A549 (cell line): ENCODE measurements around the gene NSG2. TPM values are rescaled to one million over a fixed set of nuclear protein-coding genes. Genes with fewer than 3 reads are reported as not detected.

Source experiments
- ATAC-seq, 2 experiments: fragments of 200-7000 bp in 1 of 2; fragments of >200 bp in 1 of 2; cut with Nextera tagmentation in 1 of 2; cut with Tn5 transposase in 1 of 2; 3 replicates each; pipeline versions ENCODE4 v1.8.0 to v1.9.1; 2018 to 2020; ENCODE audit warnings: mild to moderate bottlenecking in 1 of 2, moderate library complexity in 1 of 2
- CTCF ChIA-PET: fragments of 300-600 bp; sonication (Branson Sonifier 250); formaldehyde crosslinking; extraction: SDS; loops from one replicate; lab custom pipeline; 2021; ENCODE audit warnings: antibody characterized with exemption, inconsistent platforms; lab: Yijun Ruan, JAX
- POLR2A ChIA-PET: fragments of 350-600 bp; formaldehyde crosslinking; extraction: SDS; loops from one replicate; lab custom pipeline; 2021; ENCODE audit warnings: antibody characterized with exemption, inconsistent platforms; lab: Yijun Ruan, JAX
- DNase-seq, 2 experiments: peaks; one replicate each; pipeline versions ENCODE4 v3.0.0 to v3.0.0-alpha.2; 2011 to 2016; ENCODE audit warnings: low read depth in 1 of 2, low spot score in 1 of 2
- FAIRE-seq: peaks from 2 replicates; lab custom pipeline; 2011; peaks lifted over from hg19 to GRCh38; lab: Jason Lieb, UNC
- H3K27ac ChIP-seq, 2 experiments: fragments of >200 bp; sonication (Bioruptor Twin); formaldehyde crosslinking; 3 replicates each; pipeline ENCODE4 v1.5.1; 2016 to 2017
- H3K4me1 ChIP-seq: fragments of >200 bp; sonication (Bioruptor Twin); formaldehyde crosslinking; 3 replicates; pipeline ENCODE4 v1.6.1; 2016
- H3K4me2 ChIP-seq: fragments of >200 bp; sonication (Bioruptor Twin); formaldehyde crosslinking; 3 replicates; pipeline ENCODE4 v1.6.1; 2016
- H3K4me3 ChIP-seq: fragments of >200 bp; sonication (Bioruptor Twin); formaldehyde crosslinking; 3 replicates; pipeline ENCODE4 v1.5.1; 2016
- H3K9me3 ChIP-seq: fragments of >200 bp; sonication (Bioruptor Twin); formaldehyde crosslinking; 3 replicates; pipeline ENCODE4 v1.6.1; 2016
- CBX2 ChIP-seq: fragments of 200-600 bp; sonication (generic); IDR thresholded peaks from 2 replicates; pipeline ENCODE4 v1.6.1; 2016; ENCODE audit warnings: low read depth, mild to moderate bottlenecking, borderline replicate concordance
- CBX8 ChIP-seq: fragments of 200-600 bp; sonication (generic); IDR thresholded peaks from 2 replicates; pipeline ENCODE4 v1.6.1; 2016
- CHD2 ChIP-seq: fragments of 150-350 bp; IDR thresholded peaks from 2 replicates; pipeline ENCODE4 v1.6.1; 2014; ENCODE audit warnings: low read length; ENCODE audit not compliant: partially characterized antibody
- ELK1 ChIP-seq: fragments of 150-350 bp; IDR thresholded peaks from 2 replicates; pipeline ENCODE4 v1.6.1; 2014; ENCODE audit warnings: low read depth, mild to moderate bottlenecking, low read length
- FOSB ChIP-seq: fragments of 250-450 bp; sonication (Bioruptor Pico); IDR thresholded peaks from 2 replicates; pipeline ENCODE4 v1.5.0; 2020; ENCODE audit warnings: mild to moderate bottlenecking, moderate library complexity
- FOSL2 ChIP-seq, 2 experiments: fragments of 450-650 bp in 1 of 2; fragments of >200 bp in 1 of 2; sonication (Bioruptor Twin) in 1 of 2; formaldehyde crosslinking; IDR thresholded peaks; 2 replicates each; pipeline versions ENCODE4 v1.5.0 to v1.6.1; 2016 to 2020; ENCODE audit warnings: mild to moderate bottlenecking in 1 of 2, moderate library complexity in 1 of 2
- GATA3 ChIP-seq: IDR thresholded peaks from 2 replicates; pipeline ENCODE4 v1.6.1; 2012; ENCODE audit warnings: borderline replicate concordance
- HDAC2 ChIP-seq: fragments of 200-600 bp; sonication (generic); IDR thresholded peaks from 2 replicates; pipeline ENCODE4 v1.6.1; 2016
- HES2 ChIP-seq: fragments of >200 bp; sonication (Bioruptor Twin); formaldehyde crosslinking; IDR thresholded peaks from 2 replicates; pipeline ENCODE4 v1.6.1; 2016
- HMGXB4 ChIP-seq: fragments of 250-450 bp; sonication (Bioruptor Pico); IDR thresholded peaks from 2 replicates; pipeline ENCODE4 v1.5.0; 2021; ENCODE audit warnings: mild to moderate bottlenecking, moderate library complexity, borderline replicate concordance
- HOXA7 ChIP-seq: fragments of 250-450 bp; sonication (Bioruptor Pico); IDR thresholded peaks from 2 replicates; pipeline ENCODE4 v1.5.0; 2020; ENCODE audit warnings: mild to moderate bottlenecking, moderate library complexity
- JUN ChIP-seq, 2 experiments: fragments of >200 bp; sonication (Bioruptor Twin); formaldehyde crosslinking; IDR thresholded peaks; 2 replicates in 1 of 2; 3 replicates in 1 of 2; pipeline ENCODE4 v1.6.1; 2016 to 2017
- KDM5A ChIP-seq: fragments of 200-600 bp; sonication (generic); IDR thresholded peaks from 2 replicates; pipeline ENCODE4 v1.6.1; 2016; ENCODE audit warnings: antibody characterized with exemption, mild to moderate bottlenecking
- MAFK ChIP-seq: fragments of 450-650 bp; IDR thresholded peaks from 2 replicates; pipeline ENCODE4 v1.6.1; 2014; ENCODE audit not compliant: partially characterized antibody
- MAX ChIP-seq: IDR thresholded peaks from 2 replicates; pipeline ENCODE4 v1.6.1; 2012
- MAZ ChIP-seq: fragments of 150-350 bp; IDR thresholded peaks from 2 replicates; pipeline ENCODE4 v1.6.1; 2014; ENCODE audit warnings: antibody characterized with exemption, low read depth, low read length, borderline replicate concordance
- NFE2L2 ChIP-seq: fragments of 150-350 bp; conservative IDR thresholded peaks from 2 replicates; pipeline ENCODE4 v1.6.1; 2014; ENCODE audit warnings: low read length
- NPAS2 ChIP-seq: fragments of 250-450 bp; sonication (Bioruptor Pico); IDR thresholded peaks from 2 replicates; pipeline ENCODE4 v1.8.0; 2022; ENCODE audit warnings: mild to moderate bottlenecking, moderate library complexity, borderline replicate concordance
- PBX3 ChIP-seq: IDR thresholded peaks from 2 replicates; pipeline ENCODE4 v1.6.1; 2012
- RAD21 ChIP-seq, 2 experiments: fragments of >200 bp in 1 of 2; sonication (Bioruptor Twin) in 1 of 2; formaldehyde crosslinking in 1 of 2; IDR thresholded peaks in 1 of 2; conservative IDR thresholded peaks in 1 of 2; 2 replicates in 1 of 2; 3 replicates in 1 of 2; pipeline ENCODE4 v1.6.1; 2012 to 2018; ENCODE audit warnings: inconsistent platforms in 1 of 2
- RCOR1 ChIP-seq: fragments of 150-350 bp; IDR thresholded peaks from 2 replicates; pipeline ENCODE4 v1.6.1; 2014; ENCODE audit warnings: antibody characterized with exemption, low read length, low read depth
- RFX5 ChIP-seq: fragments of 450-650 bp; IDR thresholded peaks from 2 replicates; pipeline ENCODE4 v1.7.1; 2014; ENCODE audit warnings: antibody characterized with exemption, mild to moderate bottlenecking, moderate library complexity
- SMC3 ChIP-seq: fragments of >200 bp; sonication (Bioruptor Twin); formaldehyde crosslinking; IDR thresholded peaks from 3 replicates; pipeline ENCODE4 v1.6.1; 2018; ENCODE audit warnings: inconsistent platforms
- TP53 ChIP-seq: fragments of 250-450 bp; sonication (Bioruptor Pico); IDR thresholded peaks from 2 replicates; pipeline ENCODE4 v1.5.0; 2021; ENCODE audit warnings: mild to moderate bottlenecking, moderate library complexity
- ZSCAN20 ChIP-seq: fragments of 250-450 bp; sonication (Bioruptor Pico); IDR thresholded peaks from 2 replicates; pipeline ENCODE4 v1.8.0; 2022; ENCODE audit warnings: mild to moderate bottlenecking, moderate library complexity
- WGBS: methylation state at CpG from one replicate; pipeline ENCODE4 v1.1.6; 2017; ENCODE audit errors: missing lambda C conversion rate; 5-methylcytosine and 5-hydroxymethylcytosine counted together
- polyA plus RNA-seq, 4 experiments: library from polyadenylated mRNA; depleted of rRNA in 3 of 4; stranded (reverse); fragments of >200 nt; fragmentation: RNase III in 1 of 4; extraction: RNeasy Plus Mini Kit Qiagen cat#74134 plus additional on column Dnase treatment in 1 of 4; gene quantifications; 2 replicates in 3 of 4; 3 replicates in 1 of 4; pipeline ENCODE4 v1.2.3, GENCODE V29; 2011 to 2017

Gene NSG2
- polyA plus RNA-seq, 2 of the 4 experiments (the other 2 are of a cell fraction) = 0.06 TPM; not detected in 1

- no peak for DNase-seq
- POLR2A ChIA-PET = no interaction called here
- Histone ChIP-seq H3K4me2 (no peak overlapping the region), H3K4me3 (no peak overlapping the region), H3K27ac (no peak overlapping the region), H3K4me1 (peaks cover 9% of the 10 kb centered on the region; the same call in 2 of the 3 replicates), H3K9me3 (peaks cover 12% of the 10 kb centered on the region; the same call in 2 of the 3 replicates)
- no peak for FAIRE-seq
- CTCF ChIA-PET = no interaction called here
- WGBS = 11% methylated on average over 3 of the region's 3 CpGs
- TF ChIP-seq CBX2 = no peak
- TF ChIP-seq NFE2L2 = no peak
- TF ChIP-seq RAD21 (conservative IDR thresholded peaks at IDR 0.05 in 1 of 2, IDR thresholded peaks at IDR 0.05 in 1 of 2) = no peak
- TF ChIP-seq RCOR1 = no peak
- TF ChIP-seq HMGXB4 (CRISPR knock-in tag) = no peak
- TF ChIP-seq HDAC2 = no peak
- no peak for TF ChIP-seq NPAS2 (CRISPR knock-in tag)
- no peak for TF ChIP-seq RFX5
- no peak for TF ChIP-seq MAZ
- no peak for TF ChIP-seq SMC3
- TF ChIP-seq KDM5A = no peak
- TF ChIP-seq PBX3 = no peak
- no peak for TF ChIP-seq CHD2
- no peak for TF ChIP-seq MAX
- no peak for TF ChIP-seq GATA3
- no peak for TF ChIP-seq HES2
- no peak for TF ChIP-seq JUN (IDR thresholded peaks at IDR 0.05)
- TF ChIP-seq TP53 (CRISPR knock-in tag) = no peak
- no peak for ATAC-seq
Observed at GRCh38 chr5:174155706-174156105, 110.2 kb downstream of the NSG2 start.

GRCh38 chr5:174157048-174157447 is 111.5 kb downstream of the NSG2 start:
- no peak for TF ChIP-seq SMC3
- TF ChIP-seq MAFK = no peak
- no peak for TF ChIP-seq GATA3
- no peak for TF ChIP-seq ZSCAN20 (CRISPR knock-in tag)
- no peak for TF ChIP-seq RFX5
- no peak for TF ChIP-seq ELK1
- no peak for TF ChIP-seq RCOR1
- TF ChIP-seq CBX2 = no peak
- TF ChIP-seq FOSB (CRISPR knock-in tag) = no peak
- no peak for TF ChIP-seq CBX8
- TF ChIP-seq HES2 = no peak
- TF ChIP-seq HOXA7 (CRISPR knock-in tag) = no peak
- TF ChIP-seq HMGXB4 (CRISPR knock-in tag) = no peak
- TF ChIP-seq FOSL2 (IDR thresholded peaks at IDR 0.05) = no peak
- no peak for TF ChIP-seq FOSL2 (CRISPR knock-in tag; IDR thresholded peaks at IDR 0.05)
- TF ChIP-seq, all 56 proteins: peak for 0
- no peak overlapping the region for H3K27ac ChIP-seq
- DNase-seq = no peak
- ChIA-PET CTCF (interaction anchor here (2.0 kb wide), 1 partner anchor 155 kb away, joined by 7 read pairs; no protein-coding TSS in a partner anchor), POLR2A (no interaction called here)
- ATAC-seq = peak in 1 of 2 experiments; percentile 43; a peak in 1 of 6 replicates
- peaks cover 9% of the 10 kb centered on the region; the same call in 2 of the 3 replicates for H3K4me1 ChIP-seq
- H3K9me3 ChIP-seq = peaks cover 12% of the 10 kb centered on the region; the same call in 2 of the 3 replicates
- FAIRE-seq = no peak
- no peak overlapping the region for H3K4me3 ChIP-seq
- no peak overlapping the region for H3K4me2 ChIP-seq
- 35% methylated on average over 5 of the region's 5 CpGs for WGBS
